ENCODE results near the gene ATG9B.
A peak's percentile ranks its signal among the peaks of the same experiment; 100 is the strongest.

ATG9B gene

GRCh38 chr7:151000897-151001495 lies 23.3 kb downstream of the ATG9B start:
- DNase-seq (ENCODE audit: low spot score) = no peak

- DNase-seq (ENCODE audit: low spot score) = no peak
These were observed 24.6 kb downstream of the ATG9B start for GRCh38 chr7:150999497-151000230.

- no peak for DNase-seq (ENCODE audit: low spot score)
These were observed 25.3 kb downstream of the ATG9B start for GRCh38 chr7:150999001-150999400.

- DNase-seq (ENCODE audit: low spot score) = no peak
These were observed 26.0 kb downstream of the ATG9B start for GRCh38 chr7:150998341-150998740.

DNA sequence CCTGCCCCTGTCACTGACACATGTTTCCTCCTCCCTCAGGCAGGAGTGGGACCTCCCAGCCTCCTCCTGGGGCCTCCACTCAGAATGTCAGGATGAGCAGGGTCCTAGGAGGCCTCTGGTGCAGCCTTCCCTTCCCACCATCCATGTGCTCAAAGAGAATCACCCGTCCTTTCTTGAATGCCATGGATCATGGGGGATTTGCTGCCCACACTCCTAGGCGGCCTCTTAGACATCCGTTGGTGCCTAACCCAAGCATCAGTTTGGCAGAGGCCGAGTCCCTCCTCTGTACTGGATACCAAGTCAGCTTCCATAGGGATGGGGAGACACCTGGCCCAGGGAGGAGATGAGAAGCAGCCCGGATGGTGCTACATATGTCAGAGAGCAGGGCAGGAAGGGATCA lies 26.5 kb downstream of the ATG9B start:
- DNase-seq (ENCODE audit: low spot score) = no peak

DNA sequence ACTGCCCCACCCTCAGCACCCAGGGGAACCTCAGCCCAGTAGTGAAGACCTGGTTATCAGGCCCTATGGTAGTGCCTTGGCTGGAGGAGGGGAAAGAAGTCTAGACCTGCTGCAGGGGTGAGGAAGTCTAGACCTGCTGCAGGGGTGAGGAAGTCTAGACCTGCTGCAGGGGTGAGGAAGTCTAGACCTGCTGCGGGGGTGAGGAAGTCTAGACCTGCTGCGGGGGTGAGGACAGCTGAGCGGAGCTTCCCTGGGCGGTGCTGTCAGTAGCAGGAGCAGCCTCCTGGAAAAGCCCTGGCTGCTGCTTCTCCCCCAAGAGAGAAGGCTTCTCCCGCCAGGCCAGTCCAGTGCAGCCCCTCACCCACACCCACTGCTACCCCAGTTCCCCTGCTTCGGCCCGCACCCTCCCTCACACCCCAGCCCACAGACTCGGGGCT lies 27.2 kb downstream of the ATG9B start:
- no peak for DNase-seq (ENCODE audit: low spot score)

GRCh38 chr7:150996376-150997074 lies 27.8 kb downstream of the ATG9B start:
- no peak for DNase-seq (ENCODE audit: low spot score)

- no peak for DNase-seq (ENCODE audit: low spot score)
These were observed 29.3 kb downstream of the ATG9B start for GRCh38 chr7:150994838-150995510.

- DNase-seq (ENCODE audit: low spot score) = no peak
These were observed 30.0 kb downstream of the ATG9B start for GRCh38 chr7:150994141-150994837.

GRCh38 chr7:150993511-150993910 lies 30.8 kb downstream of the ATG9B start:
- DNase-seq (ENCODE audit: low spot score) = no peak

DNA sequence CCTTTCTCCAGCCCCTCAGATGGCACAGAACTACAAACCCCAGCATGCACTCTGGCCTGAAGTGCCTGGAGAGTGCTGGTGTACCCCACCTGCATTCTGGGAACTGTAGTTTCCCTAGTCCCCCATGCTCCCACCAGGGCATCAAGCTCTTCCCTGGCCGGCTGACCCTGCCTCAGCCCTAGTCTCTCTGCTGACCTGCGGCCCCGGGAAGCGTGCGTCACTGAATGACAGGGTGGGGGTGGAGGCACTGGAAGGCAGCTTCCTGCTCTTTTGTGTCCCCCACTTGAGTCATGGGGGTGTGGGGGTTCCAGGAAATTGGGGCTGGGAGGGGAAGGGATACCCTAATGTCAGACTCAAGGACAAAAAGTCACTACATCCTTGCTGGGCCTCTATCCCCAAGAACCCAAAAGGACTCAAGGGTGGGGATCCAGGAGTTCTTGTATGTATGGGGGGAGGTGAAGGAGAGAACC lies 31.4 kb downstream of the ATG9B start:
- no peak for DNase-seq (ENCODE audit: low spot score)

DNA sequence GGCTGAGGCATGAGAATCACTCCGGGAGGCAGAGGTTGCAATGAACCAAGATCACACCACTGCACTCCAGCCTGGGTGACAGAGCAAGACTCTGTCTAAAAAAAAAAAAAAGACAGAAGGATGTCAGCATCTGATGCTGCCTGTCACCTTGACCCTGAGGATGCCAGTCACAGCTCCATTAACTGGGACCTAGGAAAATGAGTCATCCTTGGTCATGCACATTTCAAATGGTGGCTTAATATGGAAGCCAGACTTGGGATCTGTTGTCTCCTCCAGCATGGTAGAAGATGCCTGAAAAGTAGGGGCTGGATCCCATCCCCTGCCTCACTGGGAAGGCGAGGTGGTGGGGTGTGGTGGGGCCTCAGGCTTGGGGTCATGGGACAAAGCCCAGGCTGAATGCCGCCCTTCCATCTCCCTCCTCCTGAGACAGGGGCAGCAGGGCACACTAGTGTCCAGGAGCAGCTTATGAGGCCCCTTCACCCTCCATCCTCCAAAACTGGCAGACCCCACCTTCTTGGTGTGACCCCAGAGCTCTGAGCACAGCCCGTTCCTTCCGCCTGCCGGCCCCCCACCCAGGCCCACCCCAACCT lies 32.1 kb downstream of the ATG9B start:
- DNase-seq (ENCODE audit: low spot score) = no peak

- no peak for DNase-seq (ENCODE audit: low spot score)
These were observed 33.7 kb downstream of the ATG9B start, which contains the start of gene NOS3 for GRCh38 chr7:150990416-150991186. Gene NOS3 (plus strand): TSS chr7:150991017. CDS start chr7:150993804, 2,787 bp downstream.

GRCh38 chr7:150989456-150989855 lies 34.8 kb downstream of the ATG9B start:
- DNase-seq (ENCODE audit: low spot score) = no peak

DNA sequence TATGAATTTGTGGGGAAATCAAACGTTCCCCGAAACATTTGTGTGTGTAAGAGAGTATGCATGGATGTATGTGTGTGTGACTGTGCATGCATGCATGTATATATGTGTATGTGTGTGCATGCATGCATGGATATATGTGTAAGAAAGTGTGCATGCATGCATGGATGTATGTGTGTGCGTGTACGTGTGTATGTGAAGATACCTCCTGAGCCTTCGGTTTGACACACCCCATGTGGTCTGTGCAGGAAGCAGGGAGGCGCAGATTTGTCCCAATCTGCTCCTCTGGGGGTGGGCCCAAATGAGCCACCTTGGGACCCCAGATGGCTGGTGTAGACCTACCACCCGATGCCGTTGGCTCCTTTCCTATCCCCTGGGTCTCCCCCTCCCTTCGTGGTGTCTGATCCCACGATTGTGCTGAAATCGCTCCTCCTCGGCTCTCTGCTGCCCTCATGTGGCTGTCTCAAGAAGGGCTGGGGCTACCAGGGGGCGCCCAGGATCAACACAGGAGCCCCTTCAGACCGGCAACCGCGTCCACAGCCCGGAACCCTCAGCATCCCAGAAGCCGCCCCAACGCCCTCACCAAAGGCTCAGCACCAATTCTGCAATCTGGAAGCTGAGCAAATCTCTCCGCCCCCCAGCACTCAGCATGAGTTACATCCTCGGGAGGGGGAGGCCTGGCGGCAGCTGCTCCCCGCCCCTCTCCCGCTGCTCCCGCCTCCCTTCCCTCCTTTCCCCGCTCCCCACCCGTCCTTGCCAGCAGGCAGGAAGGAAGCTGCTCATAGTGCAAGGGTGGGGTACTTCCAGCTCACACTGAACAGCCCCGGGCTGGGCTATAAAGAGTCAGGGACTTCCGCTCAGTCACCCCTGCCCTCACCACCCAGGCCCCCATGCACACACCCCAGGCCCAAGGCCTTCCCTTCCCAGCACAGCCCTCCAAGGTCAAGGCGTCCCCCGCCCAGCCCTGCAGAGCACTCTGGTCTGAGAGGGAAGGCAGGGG lies 35.8 kb downstream of the ATG9B start:
- no peak for DNase-seq (ENCODE audit: low spot score)

- no peak for DNase-seq (ENCODE audit: low spot score)
These were observed 37.7 kb downstream of the ATG9B start for GRCh38 chr7:150986556-150986955.

DNA sequence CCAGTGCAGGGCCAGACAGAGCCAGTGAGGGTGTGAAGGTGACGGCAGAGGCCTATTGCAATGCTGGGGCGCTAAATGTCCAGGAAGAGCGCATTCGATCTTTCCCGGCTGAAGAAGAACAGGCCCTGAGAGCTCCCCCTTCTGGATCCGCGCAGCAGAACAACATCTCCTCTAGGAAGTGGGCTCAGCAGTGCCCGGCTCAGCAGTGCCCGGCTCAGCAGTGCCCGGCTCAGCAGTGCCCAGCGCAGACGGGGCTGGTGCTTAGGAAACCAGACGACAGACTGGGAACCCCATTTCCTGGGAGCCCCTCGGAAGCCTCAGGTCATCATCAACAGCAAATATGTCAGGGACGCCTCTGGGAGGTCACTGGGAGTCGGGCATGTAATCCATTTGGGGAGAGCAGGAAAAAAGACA lies 38.2 kb downstream of the ATG9B start:
- no peak for DNase-seq (ENCODE audit: low spot score)

DNA sequence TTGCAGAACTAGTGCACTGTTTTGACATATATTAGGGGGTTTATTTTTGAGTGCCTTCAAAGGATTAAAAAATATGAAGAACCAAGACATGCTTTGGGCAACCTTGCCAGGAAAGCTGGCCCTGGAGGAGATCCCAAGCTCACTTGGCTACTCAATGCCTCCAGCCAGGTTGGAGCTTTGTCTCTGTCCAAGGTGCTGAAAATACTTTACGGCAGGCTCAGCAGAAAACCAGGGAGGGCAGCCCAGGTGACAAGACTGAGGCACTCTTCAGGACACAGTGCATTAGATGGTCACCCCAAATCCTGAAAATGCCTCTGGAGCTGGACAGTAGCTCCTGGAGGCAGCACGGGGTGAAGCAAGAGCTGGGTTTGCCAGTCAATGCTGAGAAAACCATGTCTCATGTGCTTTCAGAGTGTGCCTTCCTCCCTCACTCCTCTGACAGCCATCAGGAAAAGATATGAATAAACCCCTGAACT lies 40.4 kb downstream of the ATG9B start:
- no peak for DNase-seq (ENCODE audit: low spot score)

- peak; percentile 95 for DNase-seq (ENCODE audit: low spot score)
These were observed 41.9 kb downstream of the ATG9B start for GRCh38 chr7:150982351-150982750.

Data from globus pallidus (tissue), 1 donor.